GM12872 (cell line): ENCODE results near the gene EFCAB9.

Experiments
- TF ChIP-seq, protein P1 (sequence below): IDR thresholded peaks from 3 replicates; pipeline ENCODE4 v1.5.1; 2011; ENCODE audit warnings: low read depth, mild to moderate bottlenecking, low read length, moderate library complexity; ENCODE audit not compliant: insufficient read depth

The EFCAB9 gene

DNA sequence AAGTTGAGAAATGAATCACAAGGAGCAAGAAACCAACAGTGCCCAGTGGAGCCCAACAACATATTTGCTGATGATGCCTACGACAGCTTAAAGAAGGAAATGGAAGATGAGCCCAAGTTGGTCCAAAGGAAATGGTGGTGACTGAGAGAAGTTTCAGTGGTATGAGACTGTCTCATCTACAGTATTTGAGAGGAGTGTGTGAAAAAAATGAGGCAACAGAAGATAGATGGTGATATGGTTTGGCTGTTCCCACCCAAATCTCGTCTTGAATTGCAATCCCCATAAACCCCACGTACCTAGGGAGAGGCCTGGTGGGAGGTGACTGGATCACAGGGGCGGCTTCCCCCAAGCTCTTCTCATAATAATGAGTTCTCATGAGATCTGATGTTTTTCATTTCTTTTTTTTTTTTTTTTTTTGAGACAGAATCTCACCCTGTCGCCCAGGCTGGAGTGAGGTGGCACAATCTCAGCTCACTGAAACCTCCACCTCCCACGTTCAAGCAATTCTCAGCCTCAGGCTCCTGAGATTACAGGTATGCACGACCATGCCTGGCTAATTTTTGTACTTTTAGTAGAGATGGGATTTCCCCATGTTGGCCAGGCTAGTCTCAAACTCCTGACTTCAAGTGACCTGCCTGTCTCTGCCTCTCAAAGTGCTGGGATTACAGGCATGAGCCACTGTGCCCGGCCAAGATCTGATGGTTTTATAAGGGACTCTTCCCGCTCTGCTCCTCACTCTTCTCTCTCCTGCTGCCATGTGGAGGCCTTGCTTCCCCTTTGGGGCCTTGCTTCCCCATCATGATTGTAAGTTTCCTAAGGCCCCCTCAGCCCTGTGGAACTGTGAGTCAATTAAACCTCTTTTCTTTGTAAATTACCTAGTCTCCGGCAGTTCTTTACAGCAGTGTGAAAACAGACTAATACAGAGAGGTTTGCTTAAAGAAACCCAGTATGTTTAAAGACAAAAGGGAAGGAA, 30.2 kb downstream of the EFCAB9 start:
- TF ChIP-seq, protein P1, sequence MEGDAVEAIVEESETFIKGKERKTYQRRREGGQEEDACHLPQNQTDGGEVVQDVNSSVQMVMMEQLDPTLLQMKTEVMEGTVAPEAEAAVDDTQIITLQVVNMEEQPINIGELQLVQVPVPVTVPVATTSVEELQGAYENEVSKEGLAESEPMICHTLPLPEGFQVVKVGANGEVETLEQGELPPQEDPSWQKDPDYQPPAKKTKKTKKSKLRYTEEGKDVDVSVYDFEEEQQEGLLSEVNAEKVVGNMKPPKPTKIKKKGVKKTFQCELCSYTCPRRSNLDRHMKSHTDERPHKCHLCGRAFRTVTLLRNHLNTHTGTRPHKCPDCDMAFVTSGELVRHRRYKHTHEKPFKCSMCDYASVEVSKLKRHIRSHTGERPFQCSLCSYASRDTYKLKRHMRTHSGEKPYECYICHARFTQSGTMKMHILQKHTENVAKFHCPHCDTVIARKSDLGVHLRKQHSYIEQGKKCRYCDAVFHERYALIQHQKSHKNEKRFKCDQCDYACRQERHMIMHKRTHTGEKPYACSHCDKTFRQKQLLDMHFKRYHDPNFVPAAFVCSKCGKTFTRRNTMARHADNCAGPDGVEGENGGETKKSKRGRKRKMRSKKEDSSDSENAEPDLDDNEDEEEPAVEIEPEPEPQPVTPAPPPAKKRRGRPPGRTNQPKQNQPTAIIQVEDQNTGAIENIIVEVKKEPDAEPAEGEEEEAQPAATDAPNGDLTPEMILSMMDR, result no peak

DNA sequence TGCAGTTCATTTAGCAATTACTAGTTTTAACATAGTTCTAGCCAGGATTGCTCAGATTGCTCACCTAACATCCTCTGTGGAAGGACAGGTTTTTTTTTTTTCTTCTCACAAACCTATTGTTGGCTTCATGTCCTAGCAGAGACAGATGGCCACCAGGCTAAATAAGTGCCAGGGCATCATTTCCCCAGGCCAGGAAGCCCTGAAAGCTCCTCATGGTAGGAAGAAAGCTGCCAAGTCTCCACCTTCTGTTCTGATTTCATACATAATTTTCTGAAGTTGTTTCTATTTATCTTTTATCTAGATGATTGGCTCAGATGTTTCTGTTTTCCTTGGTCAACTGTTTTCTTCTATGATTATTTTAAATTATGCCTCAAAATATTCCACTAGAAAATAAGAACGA, 31.0 kb downstream of the EFCAB9 start:
- TF ChIP-seq, protein P1, result no peak

DNA sequence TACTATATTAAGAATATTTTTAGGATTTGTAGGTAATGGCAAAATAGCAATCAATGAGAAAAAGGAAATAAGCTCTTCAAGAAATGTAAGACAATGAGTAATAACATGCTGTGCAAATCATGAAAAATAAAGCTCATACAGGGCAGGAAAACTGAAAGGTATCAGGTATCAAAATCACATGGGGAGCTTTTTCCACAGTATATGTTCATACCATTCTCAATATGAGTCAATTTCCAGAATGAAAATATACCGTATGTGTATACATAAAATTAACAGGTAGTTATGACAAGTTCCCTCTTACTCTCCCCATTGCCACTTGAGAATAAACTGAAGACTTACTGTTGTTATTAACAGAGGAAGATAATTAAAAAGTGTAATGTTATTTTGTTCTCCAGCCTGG, 35.9 kb downstream of the EFCAB9 start:
- TF ChIP-seq, protein P1, result no peak

DNA sequence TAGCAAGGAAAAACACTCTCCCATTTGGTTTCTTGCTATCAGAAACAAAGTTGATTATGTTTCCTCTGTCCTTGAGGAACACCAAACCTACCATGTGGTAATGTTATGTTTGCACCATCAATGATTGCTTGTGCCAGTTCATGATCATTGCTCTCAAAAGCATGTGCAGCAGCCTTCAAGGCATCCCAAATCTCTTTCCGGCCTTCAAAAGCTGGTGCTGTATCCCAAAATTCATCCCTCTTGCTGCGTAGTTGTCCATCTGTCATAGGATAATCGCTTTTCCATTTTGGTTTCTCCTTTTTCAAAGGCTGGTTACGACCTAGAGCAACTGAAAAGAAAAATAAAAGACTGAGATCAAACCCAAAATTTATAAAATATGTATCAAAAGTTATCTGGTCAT, 40.1 kb downstream of the EFCAB9 start:
- TF ChIP-seq, protein P1, result no peak

DNA sequence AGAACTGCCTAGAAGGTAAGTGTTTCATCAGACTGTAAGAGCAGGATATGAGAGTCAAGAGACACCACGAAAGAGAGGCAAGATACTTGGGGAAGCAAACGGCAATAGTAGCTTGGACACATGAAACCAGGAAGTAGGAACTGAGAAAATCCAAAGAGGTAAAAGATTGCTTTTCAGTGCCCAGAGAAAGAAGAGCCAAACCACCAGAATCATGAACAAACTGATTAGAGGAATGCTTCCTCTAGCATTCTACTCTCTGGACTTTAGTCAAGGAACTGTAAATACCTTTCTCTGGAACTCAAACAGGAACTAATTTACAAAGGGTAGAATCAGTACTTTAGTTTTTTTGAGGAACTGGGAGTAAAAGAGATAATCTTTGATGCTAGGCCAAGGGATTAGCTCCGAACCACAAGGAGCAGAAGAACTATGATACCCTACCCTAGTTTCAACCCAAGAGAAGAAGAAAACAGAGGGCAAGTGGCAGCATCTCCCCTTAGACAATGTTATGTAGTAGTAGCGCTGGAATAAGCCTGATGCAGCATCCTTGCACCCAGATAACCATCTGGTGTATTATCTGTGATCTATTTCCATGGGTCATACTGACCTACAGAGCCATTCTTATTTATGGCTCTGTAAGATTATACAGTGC, 41.3 kb downstream of the EFCAB9 start:
- TF ChIP-seq, protein P1, result no peak

DNA sequence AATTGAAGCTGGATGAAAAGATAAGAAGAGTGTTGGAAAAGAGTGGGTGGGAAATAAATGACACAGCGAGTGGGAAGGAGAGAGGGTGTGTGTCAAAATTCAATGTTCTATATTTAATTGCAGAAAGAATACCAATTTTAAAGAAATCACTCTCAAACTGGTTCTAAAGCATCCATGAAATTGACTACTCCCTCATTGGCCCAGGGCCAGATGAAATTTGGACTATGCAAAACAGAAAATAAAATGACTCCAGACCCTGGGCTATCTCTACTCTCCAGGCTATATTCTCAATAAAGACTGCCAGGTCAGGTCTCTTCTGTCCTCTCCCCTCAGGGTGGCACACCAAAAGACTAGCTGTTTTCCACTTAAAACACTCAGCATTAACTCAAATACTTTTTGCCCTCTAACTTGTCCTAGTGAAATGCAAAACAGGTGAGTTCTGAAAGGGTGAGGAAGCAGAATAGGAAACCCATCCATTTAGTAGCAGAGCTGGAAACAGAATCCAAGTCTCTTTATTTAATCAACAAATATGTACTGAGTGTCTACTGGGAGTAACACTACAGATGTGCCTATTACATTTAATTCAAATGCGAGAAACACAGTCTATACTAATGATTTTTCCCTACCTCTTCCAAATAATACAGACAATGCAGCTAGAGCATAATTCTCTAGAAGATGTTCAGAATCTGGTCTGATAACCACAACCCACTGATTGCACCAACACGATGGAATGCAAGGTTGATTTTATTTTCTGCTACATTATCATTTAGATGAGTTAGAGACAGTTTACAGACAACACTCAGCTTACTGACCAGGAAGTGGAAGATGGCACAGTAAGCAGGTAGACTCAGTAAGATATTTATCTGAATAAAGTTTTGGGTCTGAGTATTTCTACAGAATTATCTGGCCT, 42.1 kb downstream of the EFCAB9 start:
- TF ChIP-seq, protein P1, result no peak

DNA sequence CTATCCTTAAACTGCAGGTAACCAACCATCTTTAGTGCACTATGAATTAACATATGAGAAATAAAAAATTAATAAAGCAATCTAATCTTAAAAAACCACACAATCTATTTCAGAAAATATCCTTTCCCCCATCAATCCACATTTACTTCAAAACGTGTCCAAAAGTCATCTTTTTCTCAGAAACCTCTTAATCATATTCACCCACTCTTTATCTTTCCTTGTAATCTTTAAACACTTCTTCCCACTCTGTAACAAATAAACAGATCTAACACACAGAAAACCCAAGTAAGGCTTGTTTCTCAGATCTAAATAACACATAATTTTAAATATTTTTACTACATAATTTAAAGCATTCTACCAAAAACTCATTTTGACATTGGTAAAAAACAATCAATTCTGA, 44.4 kb downstream of the EFCAB9 start:
- TF ChIP-seq, protein P1, result no peak
